A549 (cell line): ENCODE measurements around the gene MAPKAP1.

Source experiments
- BHLHE40 ChIP-seq: IDR thresholded peaks from 2 replicates; pipeline ENCODE4 v1.6.1; 2012; ENCODE audit warnings: low read depth, low read length, inconsistent platforms
- CHD2 ChIP-seq: fragments of 150-350 bp; IDR thresholded peaks from 2 replicates; pipeline ENCODE4 v1.6.1; 2014; ENCODE audit warnings: low read length; ENCODE audit not compliant: partially characterized antibody
- CHD4 ChIP-seq: fragments of 200-600 bp; sonication (generic); IDR thresholded peaks from 2 replicates; pipeline ENCODE4 v1.6.1; 2016; ENCODE audit warnings: antibody characterized with exemption, mild to moderate bottlenecking, borderline replicate concordance
- FOSL2 ChIP-seq, 2 experiments: fragments of 450-650 bp in 1 of 2; fragments of >200 bp in 1 of 2; sonication (Bioruptor Twin) in 1 of 2; formaldehyde crosslinking; IDR thresholded peaks; 2 replicates each; pipeline versions ENCODE4 v1.5.0 to v1.6.1; 2016 to 2020; ENCODE audit warnings: mild to moderate bottlenecking in 1 of 2, moderate library complexity in 1 of 2
- HOXA7 ChIP-seq: fragments of 250-450 bp; sonication (Bioruptor Pico); IDR thresholded peaks from 2 replicates; pipeline ENCODE4 v1.5.0; 2020; ENCODE audit warnings: mild to moderate bottlenecking, moderate library complexity
- JUN ChIP-seq, 2 experiments: fragments of >200 bp; sonication (Bioruptor Twin); formaldehyde crosslinking; IDR thresholded peaks; 2 replicates in 1 of 2; 3 replicates in 1 of 2; pipeline ENCODE4 v1.6.1; 2016 to 2017
- KDM1A ChIP-seq: fragments of 200-600 bp; sonication (generic); IDR thresholded peaks from 2 replicates; pipeline ENCODE4 v1.6.1; 2016; ENCODE audit warnings: low read depth, mild to moderate bottlenecking
- KDM5A ChIP-seq: fragments of 200-600 bp; sonication (generic); IDR thresholded peaks from 2 replicates; pipeline ENCODE4 v1.6.1; 2016; ENCODE audit warnings: antibody characterized with exemption, mild to moderate bottlenecking
- MAFK ChIP-seq: fragments of 450-650 bp; IDR thresholded peaks from 2 replicates; pipeline ENCODE4 v1.6.1; 2014; ENCODE audit not compliant: partially characterized antibody
- PHF8 ChIP-seq: fragments of 200-600 bp; sonication (generic); IDR thresholded peaks from 2 replicates; pipeline ENCODE4 v1.6.1; 2016; ENCODE audit warnings: low read depth, mild to moderate bottlenecking, antibody characterized with exemption, moderate library complexity, borderline replicate concordance
- RAD21 ChIP-seq, 2 experiments: fragments of >200 bp in 1 of 2; sonication (Bioruptor Twin) in 1 of 2; formaldehyde crosslinking in 1 of 2; IDR thresholded peaks in 1 of 2; conservative IDR thresholded peaks in 1 of 2; 2 replicates in 1 of 2; 3 replicates in 1 of 2; pipeline ENCODE4 v1.6.1; 2012 to 2018; ENCODE audit warnings: inconsistent platforms in 1 of 2
- TP53 ChIP-seq: fragments of 250-450 bp; sonication (Bioruptor Pico); IDR thresholded peaks from 2 replicates; pipeline ENCODE4 v1.5.0; 2021; ENCODE audit warnings: mild to moderate bottlenecking, moderate library complexity
- TF ChIP-seq, protein P1 (sequence below): fragments of >200 bp; sonication (Bioruptor Twin); formaldehyde crosslinking; IDR thresholded peaks from 3 replicates; pipeline ENCODE4 v1.5.1; 2016
- TF ChIP-seq, protein P2 (sequence below): IDR thresholded peaks from 2 replicates; pipeline ENCODE4 v1.6.1; 2012

DNA sequence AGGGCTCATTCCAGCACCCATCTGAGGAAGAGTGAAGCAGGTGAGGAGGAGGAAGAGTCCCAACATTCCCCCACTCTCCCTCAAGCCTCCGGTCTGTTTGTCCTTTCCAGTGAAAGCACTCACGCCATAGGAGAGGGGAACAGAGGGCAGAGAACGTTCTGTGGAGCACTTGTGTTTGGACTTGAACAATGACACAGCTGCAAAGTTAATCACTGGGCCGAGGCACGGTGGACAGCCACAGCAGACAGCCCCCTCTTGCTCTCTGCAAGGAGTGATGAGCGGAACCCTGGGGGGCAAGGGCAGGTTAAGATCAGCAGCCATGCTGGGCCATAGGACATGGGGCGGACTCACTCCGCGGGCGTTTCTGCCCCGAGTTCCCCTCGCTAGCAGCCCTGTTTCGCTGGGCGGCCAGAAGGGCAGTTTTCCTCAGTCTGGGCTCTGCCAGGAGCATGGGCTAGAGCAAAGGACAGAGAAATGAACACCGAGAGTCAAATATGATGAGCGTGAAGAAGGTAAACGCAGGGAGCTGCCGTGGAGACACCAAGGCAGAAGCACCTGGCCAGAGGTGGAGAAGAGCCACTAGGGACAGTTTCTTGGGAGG is 259.7 kb downstream of the MAPKAP1 start:
- TF ChIP-seq, protein P1, sequence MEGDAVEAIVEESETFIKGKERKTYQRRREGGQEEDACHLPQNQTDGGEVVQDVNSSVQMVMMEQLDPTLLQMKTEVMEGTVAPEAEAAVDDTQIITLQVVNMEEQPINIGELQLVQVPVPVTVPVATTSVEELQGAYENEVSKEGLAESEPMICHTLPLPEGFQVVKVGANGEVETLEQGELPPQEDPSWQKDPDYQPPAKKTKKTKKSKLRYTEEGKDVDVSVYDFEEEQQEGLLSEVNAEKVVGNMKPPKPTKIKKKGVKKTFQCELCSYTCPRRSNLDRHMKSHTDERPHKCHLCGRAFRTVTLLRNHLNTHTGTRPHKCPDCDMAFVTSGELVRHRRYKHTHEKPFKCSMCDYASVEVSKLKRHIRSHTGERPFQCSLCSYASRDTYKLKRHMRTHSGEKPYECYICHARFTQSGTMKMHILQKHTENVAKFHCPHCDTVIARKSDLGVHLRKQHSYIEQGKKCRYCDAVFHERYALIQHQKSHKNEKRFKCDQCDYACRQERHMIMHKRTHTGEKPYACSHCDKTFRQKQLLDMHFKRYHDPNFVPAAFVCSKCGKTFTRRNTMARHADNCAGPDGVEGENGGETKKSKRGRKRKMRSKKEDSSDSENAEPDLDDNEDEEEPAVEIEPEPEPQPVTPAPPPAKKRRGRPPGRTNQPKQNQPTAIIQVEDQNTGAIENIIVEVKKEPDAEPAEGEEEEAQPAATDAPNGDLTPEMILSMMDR = no peak
- TF ChIP-seq TP53 (no peak), JUN (IDR thresholded peaks at IDR 0.05) (no peak), CHD4 (no peak), HOXA7 (CRISPR knock-in tag) (no peak), KDM5A (no peak), BHLHE40 (no peak), KDM1A (no peak), MAFK (no peak), FOSL2 (IDR thresholded peaks at IDR 0.05) (no peak), FOSL2 (CRISPR knock-in tag; IDR thresholded peaks at IDR 0.05) (no peak), PHF8 (no peak), RAD21 (conservative IDR thresholded peaks at IDR 0.05 in 1 of 2, IDR thresholded peaks at IDR 0.05 in 1 of 2) (no peak), CHD2 (no peak)
- TF ChIP-seq, protein P2, sequence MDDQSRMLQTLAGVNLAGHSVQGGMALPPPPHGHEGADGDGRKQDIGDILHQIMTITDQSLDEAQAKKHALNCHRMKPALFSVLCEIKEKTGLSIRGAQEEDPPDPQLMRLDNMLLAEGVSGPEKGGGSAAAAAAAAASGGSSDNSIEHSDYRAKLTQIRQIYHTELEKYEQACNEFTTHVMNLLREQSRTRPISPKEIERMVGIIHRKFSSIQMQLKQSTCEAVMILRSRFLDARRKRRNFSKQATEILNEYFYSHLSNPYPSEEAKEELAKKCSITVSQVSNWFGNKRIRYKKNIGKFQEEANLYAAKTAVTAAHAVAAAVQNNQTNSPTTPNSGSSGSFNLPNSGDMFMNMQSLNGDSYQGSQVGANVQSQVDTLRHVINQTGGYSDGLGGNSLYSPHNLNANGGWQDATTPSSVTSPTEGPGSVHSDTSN = no peak
